WTC11 (cell line): ENCODE data around the gene NEK3.

Experiments
- ARID4B ChIP-seq: sonication (generic); formaldehyde crosslinking; IDR thresholded peaks from 2 replicates; pipeline ENCODE4 v1.8.0; 2023; ENCODE audit warnings: missing genetic modification reagents, mild to moderate bottlenecking, borderline replicate concordance
- ATF3 ChIP-seq: sonication (generic); formaldehyde crosslinking; conservative IDR thresholded peaks from 2 replicates; pipeline ENCODE4 v1.8.1; 2022; ENCODE audit warnings: mild to moderate bottlenecking, missing genetic modification reagents
- CBFB ChIP-seq: sonication (generic); formaldehyde crosslinking; IDR thresholded peaks from 2 replicates; pipeline ENCODE4 v1.8.1; 2022; ENCODE audit warnings: mild to moderate bottlenecking, low read depth, missing genetic modification reagents
- CTCF ChIP-seq: fragments of 200-600 bp; IDR thresholded peaks from 2 replicates; pipeline ENCODE4 v1.8.0; 2022; ENCODE audit warnings: antibody characterized with exemption
- E2F5 ChIP-seq: sonication (generic); formaldehyde crosslinking; IDR thresholded peaks from 2 replicates; pipeline ENCODE4 v1.8.1; 2022; ENCODE audit warnings: mild to moderate bottlenecking, moderate library complexity, missing genetic modification reagents
- ERG ChIP-seq: fragments of 250-450 bp; sonication (Bioruptor Pico); IDR thresholded peaks from 2 replicates; pipeline ENCODE4 v1.8.0; 2021; ENCODE audit warnings: mild to moderate bottlenecking
- ETV6 ChIP-seq: sonication (generic); formaldehyde crosslinking; IDR thresholded peaks from 2 replicates; pipeline ENCODE4 v1.8.1; 2022; ENCODE audit warnings: mild to moderate bottlenecking, missing genetic modification reagents
- JUN ChIP-seq: sonication (generic); formaldehyde crosslinking; IDR thresholded peaks from 2 replicates; pipeline ENCODE4 v1.8.0; 2023; ENCODE audit warnings: mild to moderate bottlenecking, missing genetic modification reagents
- KAT7 ChIP-seq: sonication (generic); formaldehyde crosslinking; IDR thresholded peaks from 2 replicates; pipeline ENCODE4 v1.8.1; 2023; ENCODE audit warnings: missing genetic modification reagents, mild to moderate bottlenecking, borderline replicate concordance
- TEAD4 ChIP-seq: sonication (generic); formaldehyde crosslinking; IDR thresholded peaks from 2 replicates; pipeline ENCODE4 v1.8.0; 2022; ENCODE audit warnings: mild to moderate bottlenecking, missing genetic modification reagents

- TF ChIP-seq CTCF (no peak), ATF3 (CRISPR knock-in tag) (no peak), TEAD4 (CRISPR knock-in tag) (no peak), JUN (CRISPR knock-in tag) (no peak), CBFB (no peak), E2F5 (CRISPR knock-in tag) (no peak), ETV6 (CRISPR knock-in tag) (no peak), KAT7 (CRISPR knock-in tag) (no peak), ERG (no peak), ARID4B (CRISPR knock-in tag) (no peak)
Observed at GRCh38 chr13:52091473-52091872, 67.9 kb downstream of the NEK3 start.
